WERI-Rb-1 (cell line): ENCODE results near the gene AFMID.
A peak's percentile ranks its signal among the peaks of the same experiment; 100 is the strongest.

Experiments
- DNase-seq: peaks from one replicate; pipeline ENCODE4 v3.0.0-alpha.2; 2020
- H3K27ac ChIP-seq: fragments of 250-450 bp; sonication (Bioruptor Pico); 2 replicates; pipeline ENCODE4 v1.5.1; 2020; ENCODE audit warnings: mild to moderate bottlenecking, moderate library complexity
- H3K27me3 ChIP-seq: fragments of 250-450 bp; sonication (Bioruptor Pico); 2 replicates; pipeline ENCODE4 v1.5.1; 2021; ENCODE audit warnings: mild to moderate bottlenecking, low read depth, moderate library complexity; ENCODE audit not compliant: insufficient read depth, severe bottlenecking
- H3K36me3 ChIP-seq: fragments of 250-450 bp; sonication (Bioruptor Pico); 2 replicates; pipeline ENCODE4 v1.5.1; 2020; ENCODE audit warnings: mild to moderate bottlenecking, moderate library complexity
- H3K4me3 ChIP-seq: 2 replicates; pipeline ENCODE4 v1.5.1; 2011; ENCODE audit warnings: low read depth, mild to moderate bottlenecking, control low read depth, low read length
- H3K9me3 ChIP-seq: fragments of 250-450 bp; sonication (Bioruptor Pico); 2 replicates; pipeline ENCODE4 v1.5.1; 2021; ENCODE audit warnings: mild to moderate bottlenecking, moderate library complexity; ENCODE audit not compliant: severe bottlenecking
- TF ChIP-seq, protein P1 (sequence below): IDR thresholded peaks from 2 replicates; pipeline ENCODE4 v1.5.1; 2011; ENCODE audit warnings: low read depth, mild to moderate bottlenecking, control low read depth, inconsistent platforms, low read length

Gene AFMID

DNA sequence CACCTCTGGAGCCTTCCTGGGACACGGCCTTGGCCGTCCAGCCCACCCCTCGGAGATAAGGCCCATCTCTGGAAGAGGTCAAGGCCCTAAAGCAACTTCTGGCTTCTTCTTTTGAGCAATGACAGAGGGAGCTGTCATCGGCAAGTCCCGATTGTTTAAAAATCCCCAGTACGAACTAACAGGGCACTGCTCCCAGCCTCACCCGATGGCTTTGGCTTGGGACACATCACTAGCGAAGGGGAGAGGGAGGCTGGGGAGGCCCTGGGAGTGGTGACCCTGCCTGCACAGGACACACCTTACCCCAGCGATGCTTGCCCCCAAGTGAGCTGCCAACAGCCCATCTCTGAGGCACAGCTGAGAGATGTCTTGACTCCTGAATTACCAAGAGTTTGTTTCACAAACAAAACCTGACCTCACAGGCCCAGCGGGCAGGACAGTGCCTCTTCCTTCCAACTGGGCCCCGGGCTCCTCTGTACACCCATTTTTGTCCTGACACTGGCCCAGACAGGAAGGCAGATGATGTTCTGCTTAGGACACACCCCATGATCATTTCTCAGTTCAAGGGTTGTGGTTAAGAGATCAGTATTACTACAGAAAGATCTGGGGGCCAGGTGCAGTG, 14.0 kb upstream of the AFMID start:
- H3K27ac ChIP-seq, result no peak overlapping the region

DNA sequence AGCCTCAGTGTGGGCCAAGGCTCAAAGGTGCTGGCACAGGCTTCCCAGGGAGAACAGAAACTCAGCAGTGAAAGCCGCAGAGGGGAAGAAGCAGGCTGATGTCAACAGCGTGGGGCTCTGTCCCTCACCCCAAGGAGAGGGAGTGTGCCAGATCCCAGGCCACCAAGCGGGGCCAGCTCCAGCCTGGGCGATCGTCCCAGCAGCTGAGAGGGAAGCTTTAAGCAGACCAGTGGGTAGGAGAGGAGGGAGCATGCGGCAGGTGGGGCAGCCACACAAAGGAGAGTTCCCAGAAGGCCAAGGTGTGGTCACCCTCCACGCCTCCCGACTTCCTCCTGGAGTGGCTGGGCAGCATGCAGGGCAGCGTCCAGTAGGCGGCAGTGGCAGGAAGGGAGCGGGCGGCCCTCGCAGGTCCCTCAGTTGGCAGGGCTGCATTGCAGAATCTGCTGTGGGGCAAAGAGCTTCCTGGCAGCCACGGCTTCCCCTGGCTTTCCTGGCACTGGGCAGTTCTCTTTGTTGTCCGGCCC, 12.8 kb upstream of the AFMID start:
- Histone ChIP-seq H3K36me3 (peaks cover 87% of the 10 kb centered on the region), H3K4me3 (no peak overlapping the region), H3K9me3 (no peaks in the 10 kb centered on the region), H3K27ac (no peak overlapping the region), H3K27me3 (no peaks in the 10 kb centered on the region)
- TF ChIP-seq, protein P1, sequence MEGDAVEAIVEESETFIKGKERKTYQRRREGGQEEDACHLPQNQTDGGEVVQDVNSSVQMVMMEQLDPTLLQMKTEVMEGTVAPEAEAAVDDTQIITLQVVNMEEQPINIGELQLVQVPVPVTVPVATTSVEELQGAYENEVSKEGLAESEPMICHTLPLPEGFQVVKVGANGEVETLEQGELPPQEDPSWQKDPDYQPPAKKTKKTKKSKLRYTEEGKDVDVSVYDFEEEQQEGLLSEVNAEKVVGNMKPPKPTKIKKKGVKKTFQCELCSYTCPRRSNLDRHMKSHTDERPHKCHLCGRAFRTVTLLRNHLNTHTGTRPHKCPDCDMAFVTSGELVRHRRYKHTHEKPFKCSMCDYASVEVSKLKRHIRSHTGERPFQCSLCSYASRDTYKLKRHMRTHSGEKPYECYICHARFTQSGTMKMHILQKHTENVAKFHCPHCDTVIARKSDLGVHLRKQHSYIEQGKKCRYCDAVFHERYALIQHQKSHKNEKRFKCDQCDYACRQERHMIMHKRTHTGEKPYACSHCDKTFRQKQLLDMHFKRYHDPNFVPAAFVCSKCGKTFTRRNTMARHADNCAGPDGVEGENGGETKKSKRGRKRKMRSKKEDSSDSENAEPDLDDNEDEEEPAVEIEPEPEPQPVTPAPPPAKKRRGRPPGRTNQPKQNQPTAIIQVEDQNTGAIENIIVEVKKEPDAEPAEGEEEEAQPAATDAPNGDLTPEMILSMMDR, result no peak
- no peak for DNase-seq

More for the DNA sequence above, 14.0 kb upstream of the AFMID start:
- no peak overlapping the region for H3K4me3 ChIP-seq
- no peaks in the 10 kb centered on the region for H3K9me3 ChIP-seq
- peaks cover 75% of the 10 kb centered on the region for H3K36me3 ChIP-seq
- TF ChIP-seq, protein P1, result no peak
- DNase-seq, result no peak
- no peaks in the 10 kb centered on the region for H3K27me3 ChIP-seq

DNA sequence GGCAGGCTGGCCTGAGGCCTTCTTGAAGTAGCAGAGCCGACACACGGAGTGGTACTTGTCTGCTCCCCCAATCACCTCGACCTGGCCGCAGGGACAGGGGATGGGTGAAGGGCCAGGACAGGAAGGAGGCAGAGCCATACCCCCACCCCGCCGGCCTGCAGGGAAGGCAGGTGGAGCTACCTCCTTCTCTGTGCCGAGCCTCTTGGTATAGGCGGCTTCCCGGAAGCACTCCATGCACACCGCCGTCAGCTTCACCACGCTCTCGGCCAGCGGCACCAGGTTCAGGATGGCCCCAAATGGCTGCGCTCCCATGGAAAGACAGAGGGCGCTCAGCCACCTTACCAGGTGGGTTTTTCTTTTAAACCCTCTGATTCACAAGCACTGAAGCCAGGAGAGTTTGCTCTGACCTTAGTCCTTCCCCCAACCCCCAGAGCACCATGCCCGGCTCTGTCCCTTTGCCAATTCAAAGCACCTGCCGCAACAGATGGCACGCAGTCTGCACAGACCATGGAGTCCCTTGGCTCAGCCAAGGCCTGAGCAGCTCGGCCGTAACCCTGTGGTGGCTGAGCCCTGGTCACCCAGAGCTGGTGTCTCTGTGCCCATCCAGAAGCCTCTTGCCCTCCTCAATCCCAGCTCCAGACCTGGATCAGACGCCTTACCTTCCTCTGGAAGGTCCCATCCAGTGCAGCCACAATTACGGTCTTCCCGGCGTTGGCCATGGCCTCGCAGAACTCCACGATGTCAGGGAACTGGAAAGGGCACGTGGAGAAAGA, 12.1 kb upstream of the AFMID start:
- peaks cover 94% of the 10 kb centered on the region for H3K36me3 ChIP-seq
- TF ChIP-seq, protein P1, result peak; percentile 62

DNA sequence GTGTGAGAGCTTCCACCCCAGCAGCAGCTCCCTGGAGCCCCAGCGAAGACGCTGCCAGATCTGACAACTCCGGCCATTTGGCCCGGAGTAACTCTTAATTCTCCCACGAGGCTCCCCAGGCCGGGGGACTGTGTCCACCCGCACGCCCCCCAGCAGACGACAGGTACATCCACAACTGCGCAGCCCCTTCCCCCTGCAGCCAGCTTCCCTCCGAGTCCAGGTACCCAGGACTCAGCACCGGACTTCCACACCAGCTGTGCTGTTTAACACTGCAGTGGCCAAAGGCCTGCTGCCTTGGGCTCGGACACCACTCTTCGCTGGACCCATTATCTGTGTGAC, 11.6 kb upstream of the AFMID start:
- H3K4me3 ChIP-seq, result no peak overlapping the region
- no peak overlapping the region for H3K27ac ChIP-seq
- H3K9me3 ChIP-seq, result no peaks in the 10 kb centered on the region
- DNase-seq, result no peak
- H3K36me3 ChIP-seq, result peaks cover 98% of the 10 kb centered on the region
- TF ChIP-seq, protein P1, result no peak
- H3K27me3 ChIP-seq, result no peaks in the 10 kb centered on the region

More for the DNA sequence above, 12.1 kb upstream of the AFMID start:
- Histone ChIP-seq H3K27ac (peak overlapping the region; percentile 7; the same call in 1 of the 2 replicates), H3K9me3 (no peaks in the 10 kb centered on the region), H3K4me3 (no peak overlapping the region), H3K27me3 (no peaks in the 10 kb centered on the region)
- peak; percentile 49 for DNase-seq

DNA sequence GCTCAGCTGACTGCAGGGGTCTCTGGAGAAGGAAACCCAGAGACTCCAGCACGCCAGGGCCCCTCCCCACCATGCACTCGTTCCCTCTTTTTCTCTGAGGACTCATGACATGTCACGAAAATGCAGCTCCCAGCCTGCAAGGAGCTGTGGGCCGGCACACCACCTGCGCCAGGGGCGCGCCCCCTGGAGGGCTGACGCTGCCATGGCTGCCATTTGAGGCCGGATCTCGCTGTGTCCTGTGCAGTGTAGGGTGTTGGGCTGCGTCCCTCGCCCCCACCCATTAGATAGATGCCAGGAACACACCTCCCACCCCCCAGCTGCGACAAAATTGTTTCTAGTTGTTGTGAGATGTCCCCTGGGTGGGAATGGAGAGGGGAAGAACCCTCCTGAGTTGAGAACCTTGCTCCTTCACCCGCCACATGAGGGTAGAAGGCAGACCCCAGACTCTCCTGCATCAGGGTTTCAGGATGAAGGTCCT, 10.6 kb upstream of the AFMID start:
- no peak overlapping the region for H3K4me3 ChIP-seq
- peak; percentile 87 for DNase-seq
- H3K36me3 ChIP-seq, result peaks cover 96% of the 10 kb centered on the region
- TF ChIP-seq, protein P1, result peak; percentile 100
- H3K9me3 ChIP-seq, result no peaks in the 10 kb centered on the region
- peak overlapping the region; percentile 2; the same call in 1 of the 2 replicates for H3K27ac ChIP-seq
- no peaks in the 10 kb centered on the region for H3K27me3 ChIP-seq
